NCI-H748 treated with DMSO at 0.1 percent for 48 hours (cell line): ENCODE measurements around the gene MYCL.
"Not testable (repeated sequence)": the region's sequence is repeated elsewhere in the genome, so short reads cannot be mapped to it uniquely, and the experiment has no call there.

Experiments
- DNase-seq: peaks from one replicate; lab custom pipeline; 2025; lab: John Stamatoyannopoulos, UW

Gene MYCL

DNA sequence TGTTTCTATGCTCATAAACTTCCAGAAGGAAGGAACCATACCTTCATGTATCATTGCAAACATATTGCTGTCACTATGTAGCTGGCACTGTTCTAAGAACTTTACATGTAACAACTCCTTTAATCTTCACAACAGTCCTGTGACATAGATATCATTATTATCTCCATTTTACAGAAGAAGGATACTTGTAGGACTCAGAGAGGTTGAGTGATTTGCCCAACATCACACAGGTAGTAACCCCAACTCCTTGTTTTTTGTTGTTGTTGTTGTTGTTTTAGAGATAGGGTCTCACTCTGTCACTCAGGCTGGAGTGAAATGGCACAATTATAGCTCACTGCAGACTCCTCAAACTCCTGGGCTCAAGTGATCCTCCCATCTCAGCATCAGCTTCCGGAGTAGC is 10.8 kb downstream of the MYCL start:
- no peak for DNase-seq

DNA sequence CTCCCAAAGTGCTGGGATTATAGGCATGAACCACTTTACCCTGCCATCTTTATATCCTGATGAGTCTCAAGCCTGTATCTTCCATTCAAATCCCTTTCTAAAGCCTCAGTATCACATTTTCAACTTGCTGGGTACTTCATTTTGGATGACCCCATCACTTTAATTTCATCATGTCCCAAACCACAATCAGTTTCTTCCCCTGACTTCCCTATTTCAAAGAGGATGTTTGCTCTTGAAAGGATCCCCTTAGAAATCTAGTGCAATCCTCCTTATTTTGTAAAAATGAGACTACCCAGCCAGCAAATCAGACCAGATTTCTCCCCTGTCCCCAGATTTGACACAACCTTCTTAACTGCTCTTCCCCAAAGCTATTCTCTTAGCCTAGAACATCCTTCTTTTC is 11.4 kb downstream of the MYCL start:
- no peak for DNase-seq

DNA sequence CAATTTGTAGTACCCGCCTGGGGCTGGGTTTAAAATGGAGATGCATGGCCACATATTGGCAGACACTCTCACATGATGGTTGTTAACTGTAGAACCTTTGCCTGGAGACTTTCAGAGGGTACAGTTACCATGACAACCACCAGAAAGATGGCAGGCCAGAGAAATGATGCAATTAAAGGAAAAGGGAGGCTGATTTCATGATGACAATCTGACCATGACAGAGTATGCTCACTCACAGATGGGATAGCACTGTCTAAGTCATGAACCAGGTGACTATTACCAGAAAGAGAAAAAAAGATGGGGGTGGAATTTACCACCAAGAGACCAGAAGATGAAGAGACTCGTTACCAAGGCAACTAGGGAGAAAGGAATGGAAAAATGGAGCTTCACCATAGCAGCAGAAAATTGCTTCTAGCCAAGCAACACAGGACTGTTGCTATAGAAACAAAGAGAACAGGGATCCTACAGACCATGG is 14.9 kb downstream of the MYCL start:
- peak; percentile 99 for DNase-seq

DNA sequence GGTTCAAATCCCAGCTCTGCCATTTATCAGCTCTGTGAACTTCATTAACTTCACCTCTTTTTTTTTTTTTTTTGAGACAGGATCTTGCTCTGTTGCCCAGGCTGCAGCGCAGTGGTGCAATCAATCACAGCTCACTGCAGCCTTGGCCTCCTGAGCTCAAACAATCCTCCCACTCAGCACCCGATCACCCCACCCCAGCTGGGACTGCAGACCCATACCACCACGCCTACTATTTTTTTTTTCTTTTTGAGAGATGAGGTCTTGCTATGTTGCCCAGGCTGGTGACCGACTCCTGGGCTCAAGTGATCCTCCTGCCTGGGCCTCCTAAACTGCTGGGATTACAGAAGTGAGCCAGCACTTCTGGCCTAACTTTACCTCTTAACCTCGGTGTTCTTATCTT is 16.2 kb downstream of the MYCL start:
- DNase-seq: no peak

DNA sequence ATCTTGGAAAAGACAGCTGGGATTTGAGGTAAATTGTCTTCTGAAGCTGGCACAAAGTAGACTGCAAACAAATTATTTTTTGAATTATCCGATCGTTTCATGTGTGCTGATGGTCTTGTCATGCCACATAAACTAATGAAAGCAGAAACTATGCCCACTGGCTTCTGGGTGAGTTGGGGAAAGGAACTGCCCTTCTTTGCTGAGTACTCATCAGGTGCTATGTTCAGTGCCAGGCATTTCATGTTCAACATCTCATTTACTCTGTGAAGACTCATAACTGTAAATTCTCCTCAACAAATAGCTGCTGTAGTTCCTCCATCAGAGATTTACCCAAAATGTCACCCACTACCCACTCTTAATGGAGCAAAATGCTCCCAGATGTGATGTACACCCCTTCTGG is 19.6 kb downstream of the MYCL start:
- DNase-seq: no peak

DNA sequence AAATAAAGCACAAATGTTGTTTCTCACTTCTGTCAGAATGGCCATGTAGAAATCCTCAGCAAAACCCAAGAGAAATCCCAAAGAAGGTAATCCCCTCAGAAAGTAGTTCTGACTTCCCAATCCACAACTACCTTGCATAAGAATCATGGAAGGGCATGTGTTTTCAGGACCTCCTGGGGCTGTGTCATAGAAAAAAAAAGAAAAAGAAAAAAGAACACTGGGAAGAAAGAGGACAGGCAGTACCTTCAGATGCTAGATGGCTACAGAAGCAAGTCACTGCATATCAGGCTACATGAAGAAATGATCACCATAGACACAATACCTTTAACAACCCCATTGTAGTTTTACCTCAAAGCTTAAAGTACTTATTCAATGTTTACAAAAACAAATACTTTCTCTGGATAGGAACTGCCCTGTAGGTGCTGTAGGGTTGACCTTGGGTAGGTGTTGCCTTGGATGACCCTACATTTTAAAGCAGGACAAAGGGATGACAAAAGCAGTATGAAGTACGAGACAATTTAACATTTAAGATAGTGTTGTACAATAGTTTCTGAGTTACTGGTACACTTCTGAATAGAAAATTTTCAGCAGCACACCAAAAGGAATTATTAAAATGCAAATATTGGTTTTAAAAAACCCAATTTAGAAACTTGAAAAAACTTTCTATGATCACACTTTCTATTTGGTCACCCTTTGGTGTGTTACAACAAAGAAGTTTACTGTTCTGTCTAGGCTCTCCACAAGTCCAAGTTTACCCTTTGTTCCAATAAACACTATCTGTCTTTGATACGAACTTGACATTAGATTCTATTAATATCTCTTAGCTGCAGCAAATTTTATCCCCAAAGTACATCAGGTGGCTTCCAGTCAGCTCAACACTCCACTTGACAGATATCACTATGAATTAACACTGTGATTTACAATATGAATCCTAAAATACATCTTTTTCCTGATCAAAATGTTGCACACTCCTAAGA is 23.4 kb downstream of the MYCL start:
- no peak for DNase-seq

DNA sequence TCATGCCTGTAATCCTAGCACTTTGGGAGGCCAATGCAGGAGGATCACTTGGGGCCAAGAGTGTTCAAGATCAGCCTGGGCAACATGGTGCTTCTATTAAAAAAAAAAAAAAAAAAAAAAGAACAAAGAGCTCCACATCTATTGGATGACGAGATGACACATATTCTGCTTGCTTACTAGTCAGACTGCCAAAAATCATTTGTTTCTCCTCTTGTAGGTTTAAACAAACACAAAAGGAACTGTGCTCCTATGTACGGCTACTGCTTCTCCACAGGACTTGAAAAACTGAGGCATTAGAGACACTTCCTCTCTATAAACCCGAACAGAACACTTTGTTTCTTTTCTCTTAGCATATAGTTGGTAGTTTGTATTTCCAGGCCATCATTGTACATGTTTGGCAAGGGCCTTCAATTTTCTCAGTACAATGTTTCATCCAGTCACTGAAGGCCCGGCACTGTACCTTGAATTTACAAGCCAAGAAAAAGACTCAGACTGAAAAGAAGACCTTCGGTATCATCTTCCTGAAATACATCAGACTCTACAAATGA is 24.4 kb downstream of the MYCL start:
- DNase-seq: no peak

DNA sequence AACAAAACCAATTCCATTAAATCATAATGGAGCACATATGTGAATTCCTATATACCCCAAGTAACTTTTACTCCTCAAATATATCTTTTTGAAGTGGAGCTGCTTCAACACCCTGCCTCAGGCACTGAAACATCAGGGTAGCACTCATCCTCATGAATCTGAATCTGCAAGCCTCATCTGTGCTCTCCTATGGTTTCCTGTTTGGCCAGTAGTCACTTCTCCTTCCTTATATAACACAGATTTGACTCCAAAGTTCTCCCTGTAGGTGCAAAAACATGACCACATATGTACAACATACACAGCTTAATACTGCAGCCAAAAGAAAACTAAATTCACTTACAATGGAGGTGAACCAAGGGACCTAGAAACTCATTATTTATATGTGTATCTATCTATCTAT is 25.6 kb downstream of the MYCL start:
- DNase-seq: no peak

DNA sequence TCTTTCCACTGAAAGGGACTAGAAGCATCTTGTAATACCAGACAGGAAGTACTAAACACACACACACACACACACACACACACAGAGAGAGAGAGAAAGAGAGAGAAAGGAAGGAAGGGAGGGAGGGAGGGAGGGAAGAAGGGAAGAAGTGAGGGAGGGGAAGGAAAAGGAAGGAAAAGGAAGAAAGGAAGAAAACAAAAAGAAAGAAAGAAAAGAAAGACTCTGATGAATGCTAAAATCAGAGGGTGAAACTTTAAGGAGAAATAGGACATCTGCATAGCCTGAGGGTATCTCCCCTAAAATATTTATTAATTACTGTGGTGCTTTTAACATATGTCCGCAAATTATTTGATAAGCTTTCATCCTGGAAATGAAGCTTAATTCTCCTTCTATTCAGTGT is 29.0 kb downstream of the MYCL start:
- no peak for DNase-seq

DNA sequence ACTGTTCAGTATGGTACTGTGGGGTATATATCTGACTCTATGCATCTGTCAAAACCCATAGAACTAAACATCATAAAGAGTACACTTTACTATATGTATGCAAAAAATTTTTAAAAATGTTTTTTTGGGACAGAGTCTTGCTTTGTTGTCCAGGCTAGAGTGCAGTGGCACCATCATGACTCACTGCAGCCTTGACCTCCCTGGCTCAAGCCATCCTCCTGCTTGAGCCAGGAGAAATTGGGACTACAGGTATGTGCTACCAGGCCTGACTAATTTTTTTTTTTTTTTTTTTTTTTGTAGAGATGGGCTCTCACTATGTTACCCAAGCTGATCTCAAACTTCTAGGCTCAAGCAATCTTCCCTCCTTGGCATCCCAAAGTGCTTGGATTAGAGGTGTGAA is 29.9 kb downstream of the MYCL start:
- no peak for DNase-seq

DNA sequence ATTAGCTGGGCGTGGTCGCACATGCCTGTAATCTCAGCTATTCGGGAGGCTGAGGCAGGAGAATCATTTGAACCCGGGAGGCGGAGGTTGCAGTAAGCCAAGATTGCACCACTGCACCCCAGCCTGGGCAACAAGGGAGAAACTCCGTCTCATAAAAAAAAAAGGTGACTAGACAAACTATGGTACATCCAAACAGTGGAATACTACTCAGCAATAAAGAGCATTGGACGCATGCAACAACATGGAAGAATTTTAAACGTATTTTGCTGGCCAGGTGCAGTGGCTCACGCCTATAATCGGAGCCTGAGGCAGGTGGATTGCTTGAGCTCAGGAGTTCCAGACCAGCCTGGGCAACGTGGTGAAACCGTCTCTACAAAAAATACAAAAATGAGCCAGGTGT is 30.7 kb downstream of the MYCL start:
- DNase-seq: not testable (repeated sequence)

DNA sequence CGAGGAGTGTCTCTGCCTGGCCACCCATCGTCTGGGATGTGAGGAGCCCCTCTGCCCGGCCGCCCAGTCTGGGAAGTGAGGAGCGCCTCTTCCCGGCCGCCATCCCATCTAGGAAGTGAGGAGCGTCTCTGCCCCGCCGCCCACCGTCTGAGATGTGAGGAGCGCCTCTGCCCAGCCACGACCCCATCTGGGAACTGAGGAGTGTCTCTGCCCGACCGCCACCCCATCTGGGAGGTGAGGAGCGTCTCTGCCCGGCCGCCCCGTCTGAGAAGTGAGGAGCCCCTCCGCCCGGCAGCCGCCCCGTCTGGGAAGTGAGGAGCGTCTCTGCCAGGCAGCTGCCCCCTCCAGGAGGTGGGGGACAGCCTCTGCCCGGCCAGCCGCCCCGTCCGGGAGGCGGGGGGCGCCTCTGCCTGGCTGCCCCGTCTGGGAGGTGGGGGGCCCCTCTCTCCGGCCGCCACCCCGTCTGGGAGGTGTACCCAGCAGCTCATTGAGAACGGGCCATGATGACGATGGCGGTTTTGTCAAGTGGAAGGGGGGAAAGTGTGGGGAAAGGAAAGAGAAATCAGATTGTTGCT is 32.1 kb downstream of the MYCL start:
- DNase-seq: not testable (repeated sequence)

DNA sequence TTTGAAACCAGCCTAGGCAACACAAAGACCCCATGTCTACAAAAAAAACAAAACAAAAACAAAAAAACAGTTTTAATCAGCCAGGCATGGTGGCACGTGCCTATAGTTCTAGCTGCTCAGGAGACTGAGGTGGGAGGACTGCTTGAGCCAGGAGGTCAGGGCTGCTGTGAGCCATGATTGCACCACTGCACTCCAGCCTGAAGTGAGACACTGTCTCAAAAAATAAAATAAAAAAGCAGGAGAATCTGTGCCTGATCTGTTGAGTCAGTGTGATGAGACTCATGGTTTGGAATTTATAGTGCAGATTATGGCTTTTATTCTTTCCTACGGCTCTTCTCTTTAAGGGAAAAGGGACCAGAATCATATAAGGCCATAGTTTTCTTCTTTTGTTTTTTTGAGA is 35.0 kb downstream of the MYCL start:
- DNase-seq: no peak

DNA sequence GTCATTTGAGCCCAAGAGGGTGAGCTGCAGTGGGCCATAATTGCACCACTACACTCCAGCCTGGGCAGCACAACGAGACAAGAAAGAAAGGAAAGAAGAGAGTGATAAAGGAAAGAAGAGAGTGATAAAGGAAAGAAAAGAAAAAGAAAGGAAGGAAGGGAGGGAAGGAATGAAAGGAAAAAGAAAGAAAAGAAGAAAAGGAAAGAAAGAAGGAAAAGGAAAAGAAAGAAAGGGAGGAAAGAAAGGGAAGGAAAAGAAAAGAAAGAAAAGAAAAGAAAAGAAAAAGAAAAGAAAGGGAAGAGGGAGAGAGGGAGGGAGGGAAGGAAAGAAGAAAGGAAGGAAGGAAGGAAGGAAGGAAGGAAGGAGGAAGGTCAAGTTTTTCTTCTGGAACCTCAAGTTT is 36.0 kb downstream of the MYCL start:
- no peak for DNase-seq

DNA sequence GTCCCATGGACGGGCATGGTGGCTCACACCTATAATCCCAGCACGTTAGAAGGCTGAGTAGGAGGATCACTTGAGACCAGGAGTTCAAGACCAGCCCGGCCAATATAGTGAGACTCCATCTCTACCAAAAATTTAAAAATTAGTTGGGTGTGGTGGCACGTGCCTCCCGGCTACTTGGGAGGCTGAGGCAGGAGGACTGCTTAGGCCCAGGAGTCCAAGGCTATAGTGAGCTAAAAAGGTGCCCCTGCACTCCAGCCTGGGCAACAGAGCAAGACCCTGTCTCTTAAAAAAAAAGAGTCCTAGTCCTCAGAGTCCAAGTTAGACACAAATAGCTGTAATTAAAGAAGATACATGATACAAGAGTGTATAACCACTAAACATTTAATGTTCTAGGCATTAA is 38.5 kb downstream of the MYCL start:
- no peak for DNase-seq

DNA sequence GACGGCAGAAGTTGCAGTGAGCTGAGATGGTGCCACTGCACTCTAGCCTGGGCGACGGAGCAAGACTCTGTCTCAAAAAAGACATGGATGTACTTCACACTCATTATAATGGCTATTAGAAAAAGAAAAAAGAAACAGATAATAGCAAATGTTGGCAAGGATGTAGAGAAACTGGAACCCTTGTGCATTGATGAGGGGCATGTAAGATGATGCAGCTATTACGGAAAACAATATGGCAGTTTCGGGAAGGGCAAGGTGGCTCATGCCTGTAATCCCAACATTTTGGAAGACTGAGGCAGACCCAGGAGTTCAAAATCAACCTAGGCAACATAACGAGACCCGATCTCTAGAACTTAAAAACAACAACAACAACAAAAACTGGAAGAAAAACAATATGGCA is 40.7 kb downstream of the MYCL start:
- DNase-seq: no peak

DNA sequence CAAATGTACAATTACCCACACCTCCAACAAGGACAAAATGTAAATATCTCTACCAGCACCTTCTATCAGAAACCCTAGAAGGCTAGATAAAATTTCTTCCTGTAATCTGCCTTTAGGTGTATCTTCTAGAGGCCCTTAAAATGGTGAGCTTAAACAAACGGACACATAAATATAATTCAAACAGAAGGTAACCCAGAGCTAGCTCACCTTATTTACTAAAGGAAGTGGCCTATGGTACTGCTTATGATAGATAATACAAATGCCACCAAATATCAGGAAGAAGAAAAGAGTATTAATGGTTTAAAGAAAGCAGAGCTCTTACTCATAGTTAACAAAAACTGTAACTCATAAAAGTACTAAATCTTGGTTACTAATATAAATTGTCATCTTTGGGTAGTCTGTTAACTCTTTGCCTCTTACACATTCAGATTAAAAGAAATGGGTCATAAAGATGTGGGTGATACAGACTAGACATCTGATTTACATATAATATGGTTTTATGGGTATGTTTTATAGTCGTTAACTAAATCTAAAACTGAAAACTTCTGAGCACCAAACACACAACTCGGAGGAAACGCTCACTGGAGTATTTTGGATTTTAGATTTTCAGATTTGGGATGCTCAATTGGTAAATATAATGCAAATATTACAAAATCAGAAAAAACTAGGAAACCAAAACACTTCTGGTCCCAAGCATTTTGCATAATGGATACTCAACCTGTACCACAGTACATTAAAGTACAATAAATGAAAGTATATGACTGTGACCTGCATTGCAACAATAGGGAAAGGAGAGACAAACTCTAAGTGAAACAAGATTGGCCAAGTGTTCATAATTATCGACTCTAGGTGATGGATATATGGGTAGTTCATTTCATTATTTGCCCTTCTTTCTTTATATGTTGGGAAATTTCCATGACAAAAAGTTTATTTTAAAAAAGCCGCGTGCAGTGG is 41.6 kb downstream of the MYCL start:
- no peak for DNase-seq

DNA sequence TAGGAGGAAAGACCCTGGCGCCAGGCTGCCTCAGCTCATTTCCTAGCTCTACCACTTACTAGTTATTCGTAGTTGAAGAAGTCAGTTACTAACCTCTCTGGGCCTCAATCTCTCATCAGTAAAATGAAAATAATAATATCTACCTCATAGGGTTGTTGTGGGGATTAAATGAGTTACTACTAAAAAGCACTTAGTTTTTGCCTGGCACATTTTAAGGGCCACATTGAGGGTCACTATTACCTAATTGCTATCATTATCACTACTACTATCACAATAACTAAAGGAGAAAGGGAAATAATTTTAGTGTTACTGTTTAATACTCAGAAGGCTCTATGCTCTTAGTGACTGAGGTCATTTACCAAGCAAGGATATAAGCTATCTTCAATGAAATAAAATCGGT is 43.4 kb downstream of the MYCL start:
- no peak for DNase-seq

DNA sequence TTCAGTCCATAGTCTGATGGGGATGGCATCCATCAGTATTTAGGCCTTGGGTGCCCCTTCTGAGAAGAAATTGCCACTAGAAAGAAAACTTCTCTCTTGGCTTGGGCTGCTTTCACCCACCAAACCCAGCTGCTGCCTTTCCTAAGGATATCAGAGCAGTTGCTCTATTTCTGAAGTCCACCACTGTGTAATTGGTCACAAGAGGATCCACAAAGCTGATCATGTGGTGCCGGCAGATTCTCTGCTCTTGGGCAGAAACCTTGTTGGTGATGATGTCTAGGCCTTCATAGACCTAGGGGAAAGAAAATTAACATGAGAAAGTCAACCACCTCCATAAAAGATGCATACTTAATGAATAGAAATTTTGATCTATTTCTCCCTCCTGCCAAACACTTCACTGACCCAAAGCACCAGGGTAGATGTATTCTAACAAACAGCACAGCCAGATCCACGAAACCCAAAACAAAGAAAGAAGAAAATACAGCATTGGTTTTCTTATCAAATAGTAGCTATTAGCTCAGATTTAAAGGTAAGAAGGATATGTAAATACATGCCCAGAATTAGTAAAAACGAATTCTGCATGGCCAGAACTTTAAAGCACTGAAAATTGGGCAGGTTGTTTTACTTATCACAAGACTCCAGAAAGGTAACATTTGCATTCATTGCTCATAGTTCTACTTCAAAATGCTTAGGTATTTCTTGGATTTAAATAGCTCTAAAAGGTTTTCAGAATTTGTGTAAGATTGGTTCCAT is 44.4 kb downstream of the MYCL start:
- no peak for DNase-seq

DNA sequence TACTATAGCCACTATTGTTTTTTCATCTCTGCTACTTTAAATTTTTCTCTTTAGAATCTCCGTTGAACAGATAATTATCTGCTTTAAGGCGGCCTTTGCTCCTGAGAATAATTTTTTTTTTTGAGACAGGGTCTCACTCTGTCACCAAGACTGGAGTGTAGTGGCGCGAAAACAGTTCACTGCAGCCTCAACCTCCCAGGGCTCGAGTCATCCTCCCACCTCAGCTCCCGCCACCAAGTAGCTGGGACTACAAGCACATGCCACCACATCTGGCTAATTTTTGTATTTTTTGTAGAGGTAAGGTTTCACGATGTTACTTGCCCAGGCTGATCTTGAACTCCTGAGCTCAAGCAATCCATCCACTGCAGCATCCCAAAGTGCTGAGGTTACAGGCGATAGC is 47.0 kb downstream of the MYCL start:
- DNase-seq: no peak

DNA sequence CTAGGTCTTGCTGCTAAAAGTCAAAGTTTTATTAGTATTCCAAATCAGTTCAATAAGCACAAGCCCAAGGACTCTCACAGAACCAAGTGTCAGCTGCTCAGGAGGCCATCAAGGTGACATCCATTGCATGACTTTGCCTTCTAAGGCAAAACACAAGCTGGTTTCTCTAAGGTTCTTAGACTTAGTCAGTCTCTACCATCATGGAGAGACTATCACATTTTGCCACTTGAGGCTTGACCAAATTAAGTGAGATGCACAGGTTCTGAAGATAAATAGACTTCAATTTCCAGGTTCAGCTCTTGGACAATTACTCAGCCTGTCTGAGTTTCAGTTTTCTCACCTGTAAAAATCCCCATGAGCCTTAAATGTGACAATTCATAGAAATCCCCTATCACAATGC is 47.4 kb downstream of the MYCL start:
- DNase-seq: no peak
